ENCODE results near the gene GTF2IRD2. TPM values are rescaled to one million over a fixed set of nuclear protein-coding genes. Genes with fewer than 3 reads are reported as not detected.
A peak's percentile ranks its signal among the peaks of the same experiment; 100 is the strongest.
"Not testable (repeated sequence)": the region's sequence is repeated elsewhere in the genome, so short reads cannot be mapped to it uniquely, and the experiment has no call there.

The GTF2IRD2 gene
- total RNA-seq, 2 experiments from 2014 or later: 2.8 to 4.1 TPM

- POLR2A ChIA-PET; H3K4me1 Mint-ChIP-seq (ENCODE audit: low read depth); DNase-seq; H3K27ac Mint-ChIP-seq; H3K9me3 Mint-ChIP-seq; H3K27me3 Mint-ChIP-seq; H3K36me3 Mint-ChIP-seq (ENCODE audit: low read depth); intact Hi-C loops (cut with micrococcal nuclease); H3K4me3 Mint-ChIP-seq; ATAC-seq; CTCF ChIA-PET: not testable (repeated sequence)
Observed at GRCh38 chr7:74829959-74830358, 21.4 kb downstream of the GTF2IRD2 start.

GRCh38 chr7:74821259-74821658, 30.1 kb downstream of the GTF2IRD2 start:
- H3K36me3 Mint-ChIP-seq (ENCODE audit: low read depth); CTCF ChIA-PET; ATAC-seq; H3K9me3 Mint-ChIP-seq; POLR2A ChIA-PET; H3K27me3 Mint-ChIP-seq; intact Hi-C loops (cut with micrococcal nuclease); DNase-seq; H3K4me1 Mint-ChIP-seq (ENCODE audit: low read depth); H3K27ac Mint-ChIP-seq; H3K4me3 Mint-ChIP-seq: not testable (repeated sequence)

GRCh38 chr7:74820146-74820805, 31.1 kb downstream of the GTF2IRD2 start:
- H3K27ac Mint-ChIP-seq; H3K27me3 Mint-ChIP-seq; CTCF ChIA-PET; H3K4me3 Mint-ChIP-seq; H3K4me1 Mint-ChIP-seq (ENCODE audit: low read depth); intact Hi-C loops (cut with micrococcal nuclease); H3K36me3 Mint-ChIP-seq (ENCODE audit: low read depth); POLR2A ChIA-PET; H3K9me3 Mint-ChIP-seq; DNase-seq: not testable (repeated sequence)
- ATAC-seq: peak; percentile 76

- DNase-seq; H3K4me3 Mint-ChIP-seq; H3K4me1 Mint-ChIP-seq (ENCODE audit: low read depth); H3K36me3 Mint-ChIP-seq (ENCODE audit: low read depth); ATAC-seq; H3K9me3 Mint-ChIP-seq; CTCF ChIA-PET; H3K27me3 Mint-ChIP-seq; POLR2A ChIA-PET; intact Hi-C loops (cut with micrococcal nuclease); H3K27ac Mint-ChIP-seq: not testable (repeated sequence)
Observed at GRCh38 chr7:74815882-74816281, 35.5 kb downstream of the GTF2IRD2 start.

- H3K27ac Mint-ChIP-seq; POLR2A ChIA-PET; H3K4me1 Mint-ChIP-seq (ENCODE audit: low read depth); H3K4me3 Mint-ChIP-seq; CTCF ChIA-PET; intact Hi-C loops (cut with micrococcal nuclease); H3K36me3 Mint-ChIP-seq (ENCODE audit: low read depth); H3K9me3 Mint-ChIP-seq; H3K27me3 Mint-ChIP-seq: not testable (repeated sequence)
- ATAC-seq (peak; percentile 46), DNase-seq (peak; percentile 20)
Observed at GRCh38 chr7:74798644-74799043, 52.8 kb downstream of the GTF2IRD2 start.

GRCh38 chr7:74797848-74798622, 53.4 kb downstream of the GTF2IRD2 start:
- intact Hi-C loops (cut with micrococcal nuclease); H3K4me3 Mint-ChIP-seq; H3K27ac Mint-ChIP-seq; CTCF ChIA-PET; POLR2A ChIA-PET; H3K4me1 Mint-ChIP-seq (ENCODE audit: low read depth); H3K9me3 Mint-ChIP-seq; H3K27me3 Mint-ChIP-seq; H3K36me3 Mint-ChIP-seq (ENCODE audit: low read depth): not testable (repeated sequence)
- peak; percentile 5 for ATAC-seq
- peak; percentile 2 for DNase-seq

GRCh38 chr7:74789200-74789736, 62.1 kb downstream of the GTF2IRD2 start:
- DNase-seq; H3K4me3 Mint-ChIP-seq; POLR2A ChIA-PET; ATAC-seq; H3K27ac Mint-ChIP-seq; CTCF ChIA-PET; intact Hi-C loops (cut with micrococcal nuclease); H3K9me3 Mint-ChIP-seq; H3K27me3 Mint-ChIP-seq; H3K4me1 Mint-ChIP-seq (ENCODE audit: low read depth); H3K36me3 Mint-ChIP-seq (ENCODE audit: low read depth): not testable (repeated sequence)

GRCh38 chr7:74788369-74789150, 62.8 kb downstream of the GTF2IRD2 start:
- DNase-seq (peak; percentile 94), ATAC-seq (peak; percentile 98)
- H3K9me3 Mint-ChIP-seq; H3K36me3 Mint-ChIP-seq (ENCODE audit: low read depth); H3K4me1 Mint-ChIP-seq (ENCODE audit: low read depth); H3K27me3 Mint-ChIP-seq; intact Hi-C loops (cut with micrococcal nuclease); H3K27ac Mint-ChIP-seq; H3K4me3 Mint-ChIP-seq; CTCF ChIA-PET; POLR2A ChIA-PET: not testable (repeated sequence)

GRCh38 chr7:74783595-74783994, 67.8 kb downstream of the GTF2IRD2 start:
- ATAC-seq; H3K27ac Mint-ChIP-seq; H3K9me3 Mint-ChIP-seq; CTCF ChIA-PET; H3K36me3 Mint-ChIP-seq (ENCODE audit: low read depth); H3K27me3 Mint-ChIP-seq; H3K4me3 Mint-ChIP-seq; intact Hi-C loops (cut with micrococcal nuclease); H3K4me1 Mint-ChIP-seq (ENCODE audit: low read depth); POLR2A ChIA-PET; DNase-seq: not testable (repeated sequence)

GRCh38 chr7:74781746-74782145, 69.7 kb downstream of the GTF2IRD2 start:
- H3K4me1 Mint-ChIP-seq (ENCODE audit: low read depth); CTCF ChIA-PET; intact Hi-C loops (cut with micrococcal nuclease); H3K4me3 Mint-ChIP-seq; H3K9me3 Mint-ChIP-seq; ATAC-seq; POLR2A ChIA-PET; H3K27me3 Mint-ChIP-seq; DNase-seq; H3K27ac Mint-ChIP-seq; H3K36me3 Mint-ChIP-seq (ENCODE audit: low read depth): not testable (repeated sequence)

- not testable (repeated sequence) for ATAC-seq, H3K27ac Mint-ChIP-seq, H3K9me3 Mint-ChIP-seq
Observed at GRCh38 chr7:74779053-74779452, 72.4 kb downstream of the GTF2IRD2 start.

More at GRCh38 chr7:74779053-74779452, 72.4 kb downstream of the GTF2IRD2 start:
- CTCF ChIA-PET; intact Hi-C loops (cut with micrococcal nuclease); H3K4me3 Mint-ChIP-seq; H3K4me1 Mint-ChIP-seq (ENCODE audit: low read depth); DNase-seq; POLR2A ChIA-PET; H3K36me3 Mint-ChIP-seq (ENCODE audit: low read depth); H3K27me3 Mint-ChIP-seq: not testable (repeated sequence)

Measured in activated CD8-positive, alpha-beta T cell treated with anti-CD3 and anti-CD28 coated beads for 36 hours (primary cell).